ENCODE results near the gene SH3BP5L.

Gene SH3BP5L

DNA sequence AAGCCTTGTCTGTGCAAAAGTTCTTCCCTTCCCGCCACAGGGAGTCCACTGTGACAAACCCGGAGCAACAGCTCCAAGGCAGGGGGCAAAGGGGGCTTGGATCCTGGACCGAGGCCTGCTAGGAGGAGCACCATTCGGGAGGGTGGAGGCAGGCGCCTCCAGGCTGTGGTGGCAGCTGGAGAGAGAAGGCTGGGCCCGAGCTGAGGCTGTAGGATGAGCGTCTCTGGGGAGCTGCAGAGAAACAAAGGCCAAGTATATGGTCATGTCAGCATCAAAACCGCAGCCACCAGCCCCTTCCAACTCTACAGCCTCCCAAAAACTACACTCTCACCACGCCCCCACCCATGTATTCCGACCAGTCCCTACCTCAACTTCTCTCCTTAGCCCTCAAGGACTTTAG lies 579 bp downstream of the SH3BP5L start:
- no peak for DNase-seq

DNA sequence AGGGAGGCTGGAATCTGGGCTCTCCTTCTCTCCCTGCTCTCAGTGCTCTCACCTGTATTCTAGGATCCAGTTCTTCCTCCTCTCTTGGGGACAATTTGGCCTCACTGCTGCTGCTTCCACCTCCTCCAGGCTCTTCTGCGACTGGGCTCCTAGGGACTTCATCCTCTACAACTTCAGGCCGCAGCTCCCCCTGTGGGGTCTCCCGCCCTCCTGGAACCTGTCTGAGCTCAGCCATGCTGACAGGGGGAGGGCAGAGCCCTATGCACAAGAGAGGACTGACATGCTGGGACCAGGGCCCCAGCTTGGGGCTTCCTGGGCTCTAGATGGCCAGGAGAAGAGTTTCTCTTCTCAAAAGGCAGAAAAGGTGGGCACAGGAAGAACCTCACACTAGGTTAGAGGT lies 1.0 kb downstream of the SH3BP5L start:
- no peak for DNase-seq

DNA sequence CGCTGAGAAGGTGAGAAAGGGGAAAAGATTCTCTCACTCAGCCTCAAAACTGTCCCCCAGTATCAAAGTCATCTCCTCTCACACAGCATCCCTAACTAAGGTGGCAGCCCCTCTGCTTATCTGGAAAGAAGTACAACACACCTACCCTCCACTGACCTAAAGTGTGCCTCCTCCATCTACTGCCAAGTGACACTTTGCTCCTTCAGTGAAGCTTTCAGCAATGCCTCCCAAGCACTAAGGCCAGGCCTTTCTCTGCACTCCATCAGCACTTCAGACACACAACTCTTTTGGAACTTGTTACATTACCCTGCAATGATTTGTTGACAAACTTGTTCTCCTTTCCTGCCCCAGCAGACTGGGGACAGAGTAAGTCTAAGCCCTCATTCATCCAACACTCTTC lies 1.4 kb downstream of the SH3BP5L start:
- no peak for DNase-seq

DNA sequence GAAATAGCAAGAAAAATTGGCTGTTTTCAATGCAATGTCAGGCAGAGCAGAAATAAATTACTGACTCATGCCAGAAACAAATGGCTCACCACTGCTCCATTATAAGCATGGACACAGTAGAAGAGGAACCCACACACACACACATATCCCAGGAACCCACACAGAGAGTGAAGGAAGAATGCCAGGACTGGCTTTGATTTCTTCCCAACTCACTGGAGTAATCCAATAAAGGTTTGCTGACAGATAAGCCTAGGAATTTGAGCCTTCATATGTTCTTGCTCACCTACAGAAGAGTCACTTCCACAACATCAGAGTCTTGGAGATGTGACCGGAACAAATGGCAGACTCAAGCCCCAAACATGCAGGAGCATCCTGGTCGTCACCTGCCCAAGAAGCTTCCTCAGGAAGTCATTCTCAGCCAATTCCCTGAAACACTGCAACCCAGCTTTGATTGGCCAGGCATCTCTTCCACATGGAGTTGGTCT lies 2.2 kb downstream of the SH3BP5L start:
- no peak for DNase-seq

DNA sequence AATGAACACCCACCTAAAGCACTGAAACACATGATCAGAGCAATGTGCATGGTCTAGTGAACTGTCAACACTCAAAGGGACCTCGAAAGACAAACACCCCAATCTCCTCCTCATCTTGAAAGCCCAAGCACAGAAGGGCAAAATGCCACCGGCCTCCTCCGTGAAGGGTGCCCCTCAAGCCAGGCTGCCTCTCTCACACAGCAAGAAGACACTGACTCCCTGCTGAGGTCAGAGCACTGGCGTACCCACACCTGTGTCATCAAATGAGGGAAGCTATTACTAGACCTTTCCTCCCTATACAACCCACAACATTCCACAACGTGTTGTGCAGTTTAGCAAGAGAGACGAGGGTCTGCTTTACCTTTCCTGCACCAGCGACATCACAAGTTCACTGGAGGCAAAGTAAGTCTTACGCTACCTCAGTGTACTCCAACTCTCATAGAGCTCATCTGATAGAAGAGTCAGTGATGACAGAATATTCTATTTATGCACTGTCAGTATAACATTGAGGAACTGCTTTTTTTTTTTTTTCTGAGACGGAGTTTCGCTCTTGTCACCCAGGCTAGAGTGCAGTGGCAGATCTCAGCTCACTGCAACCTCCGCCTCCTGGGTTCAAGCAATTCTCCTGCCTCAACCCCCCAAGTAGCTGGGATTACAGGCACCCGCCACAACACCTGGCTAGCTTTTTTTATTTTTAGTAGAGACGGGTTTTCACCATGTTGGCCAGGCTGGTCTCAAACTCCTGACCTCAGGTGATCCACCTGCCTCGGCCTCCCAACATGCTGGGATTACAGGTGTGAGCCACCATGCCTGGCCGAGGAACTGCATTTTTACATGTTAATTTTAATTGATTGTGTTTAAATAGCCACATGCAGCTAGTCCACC lies 3.3 kb downstream of the SH3BP5L start:
- DNase-seq = no peak

DNA sequence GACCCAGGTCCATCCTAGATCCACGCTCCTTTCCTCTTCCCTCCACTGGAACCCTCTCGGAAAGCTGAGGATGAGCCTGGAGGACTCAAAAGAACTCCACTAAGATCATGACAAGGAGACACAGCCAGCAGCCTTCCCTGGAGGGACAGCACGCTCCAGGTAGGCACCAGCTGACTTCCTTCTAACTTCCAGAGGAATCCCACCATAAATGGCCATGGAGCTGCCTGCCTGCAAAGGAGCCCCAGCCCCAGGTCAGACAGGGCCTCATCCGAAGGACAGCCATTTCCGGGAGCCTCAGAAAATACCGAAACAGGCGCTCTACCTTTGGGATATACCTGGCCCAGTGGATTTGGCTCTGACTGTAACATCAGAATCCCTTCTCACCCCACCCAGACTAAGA lies 4.1 kb downstream of the SH3BP5L start:
- DNase-seq = no peak

DNA sequence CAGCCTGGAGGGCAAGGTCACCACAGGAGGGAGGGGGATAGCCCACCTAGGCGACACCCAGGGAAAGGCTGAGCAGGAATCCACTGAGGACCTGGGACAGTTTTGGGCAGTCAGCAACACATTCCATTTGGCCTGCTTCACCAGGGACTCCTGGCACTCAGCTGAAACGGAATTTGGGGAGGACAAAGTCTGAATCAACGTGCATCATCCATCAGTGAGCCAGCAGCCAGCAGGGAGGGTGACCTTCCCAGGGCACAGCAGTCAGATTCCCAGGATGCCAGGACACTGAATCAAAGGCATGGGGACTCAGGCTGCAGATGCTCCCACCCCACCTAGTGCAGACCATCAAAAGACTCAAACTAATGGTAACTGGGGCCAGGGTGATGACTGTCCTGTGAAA lies 4.6 kb downstream of the SH3BP5L start:
- DNase-seq = no peak

DNA sequence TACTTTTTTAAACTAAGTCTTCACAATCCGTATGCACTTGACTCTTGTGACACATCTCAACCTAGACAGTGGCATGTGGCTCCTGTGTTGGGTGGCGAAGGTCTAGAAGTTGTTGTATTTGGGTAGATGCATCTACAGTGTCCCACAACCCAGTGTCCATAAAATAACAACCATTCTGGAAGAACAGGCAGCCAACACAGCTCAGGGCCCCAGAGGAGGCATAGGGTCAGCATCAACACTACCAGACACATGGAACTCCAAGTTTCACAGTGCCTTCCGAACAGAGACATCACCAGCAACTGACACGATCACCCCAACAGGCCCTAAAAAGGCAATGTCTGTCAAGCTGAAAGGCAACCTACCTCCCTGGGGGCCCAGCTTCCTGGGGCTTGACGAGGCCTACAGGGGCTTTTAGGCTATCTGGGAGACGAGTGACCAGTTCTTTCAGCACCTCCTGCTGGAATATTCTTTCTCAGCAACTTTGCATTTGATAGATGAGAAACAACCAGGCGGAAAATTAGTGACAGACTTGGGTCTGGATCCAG lies 5.6 kb downstream of the SH3BP5L start:
- DNase-seq = no peak

DNA sequence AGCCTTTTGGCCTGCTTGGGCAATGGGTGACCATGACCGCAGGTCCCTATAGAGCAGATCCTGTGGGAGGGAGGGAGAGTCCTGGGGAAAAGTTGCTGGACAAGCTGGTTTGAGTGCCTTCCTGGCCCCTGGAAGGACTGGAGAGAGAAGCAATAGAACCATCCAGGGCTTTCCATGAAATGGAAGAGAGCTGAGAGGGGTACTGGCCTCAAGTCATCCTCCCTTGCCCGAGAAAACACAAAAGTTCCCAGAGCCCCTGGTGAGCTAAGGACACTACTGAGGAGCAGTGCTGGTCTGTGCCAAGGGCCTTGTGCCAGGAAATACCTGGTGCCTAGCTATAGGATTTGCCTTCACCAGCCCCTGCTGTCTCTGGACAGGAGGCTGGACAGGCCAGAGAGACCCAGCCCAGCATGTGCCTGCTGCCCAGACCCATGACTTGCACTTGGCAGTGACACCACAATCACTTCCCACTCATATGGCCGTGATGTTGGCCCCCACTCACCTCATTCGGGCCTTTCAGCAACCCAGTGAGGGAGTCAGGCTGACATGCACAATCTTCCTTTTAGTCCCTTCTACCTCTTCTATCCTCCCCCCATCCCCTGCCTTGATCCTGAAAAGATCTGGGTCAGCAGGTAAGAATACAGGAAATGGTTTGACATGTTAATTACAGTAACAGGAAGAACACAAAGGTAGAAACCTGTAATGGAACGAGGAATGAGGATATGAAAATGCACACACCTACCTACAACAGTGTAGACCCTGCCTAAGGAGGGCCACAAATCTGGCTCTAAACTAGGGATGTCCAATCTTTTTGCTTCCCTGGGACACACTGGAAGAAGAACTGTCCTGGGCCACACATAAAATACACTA lies 7.0 kb downstream of the SH3BP5L start:
- no peak for DNase-seq

DNA sequence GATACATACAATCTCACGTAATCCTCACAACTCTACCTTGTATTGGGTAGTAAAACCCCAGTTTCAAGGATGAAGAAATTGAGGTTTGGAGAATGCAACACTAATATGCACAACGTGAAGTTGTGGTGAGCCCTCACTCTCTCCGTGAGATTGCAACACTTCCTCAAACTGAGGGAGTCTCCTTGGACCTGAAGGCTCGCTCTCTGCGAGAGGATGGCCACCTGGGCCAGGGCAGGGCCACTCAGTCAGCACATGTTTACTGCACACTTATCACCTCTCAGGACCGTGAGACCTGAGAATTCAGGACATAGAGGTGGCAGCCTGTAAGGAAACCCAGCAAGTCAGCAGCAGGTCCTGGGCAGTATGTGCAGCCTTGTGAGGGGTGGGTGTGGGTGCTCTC lies 8.7 kb downstream of the SH3BP5L start:
- DNase-seq = no peak

DNA sequence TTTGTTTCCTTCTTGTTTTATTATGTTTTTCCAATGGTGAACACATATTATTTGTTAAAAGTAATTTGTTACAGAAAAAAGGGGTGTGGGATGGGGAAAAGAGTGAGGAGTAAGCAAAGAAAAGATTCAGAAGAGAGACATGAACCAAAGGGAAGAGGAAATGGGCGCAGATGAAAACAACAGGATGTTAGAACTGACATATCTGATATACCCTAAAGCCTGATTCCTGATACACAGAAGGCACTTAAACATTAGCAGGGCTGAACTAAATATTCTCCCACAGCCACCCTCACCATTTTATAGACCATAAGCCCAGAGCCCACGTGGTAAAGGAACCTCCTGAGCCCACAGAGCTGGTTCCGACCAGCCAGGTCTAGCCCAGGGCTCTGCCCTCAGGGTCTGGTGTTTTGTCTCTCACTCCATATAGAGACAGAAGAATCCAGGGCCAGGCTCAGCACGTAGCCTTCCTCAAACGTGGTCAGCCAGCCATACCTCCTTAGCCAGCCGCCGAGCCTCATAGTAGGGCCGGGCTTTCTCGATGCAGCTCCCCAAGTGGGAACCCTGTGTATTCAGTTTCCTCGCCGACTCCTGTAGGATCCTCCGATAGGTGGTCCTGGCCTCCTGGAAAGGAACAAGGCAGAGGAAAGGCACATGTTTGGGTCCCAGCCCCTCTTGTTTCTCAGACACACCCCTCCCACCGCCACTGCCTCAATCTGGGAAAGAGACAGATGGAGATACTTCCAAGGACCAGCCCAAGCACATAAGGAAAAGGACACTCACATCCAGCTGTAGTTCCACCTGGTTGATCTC lies 9.5 kb downstream of the SH3BP5L start:
- no peak for DNase-seq

DNA sequence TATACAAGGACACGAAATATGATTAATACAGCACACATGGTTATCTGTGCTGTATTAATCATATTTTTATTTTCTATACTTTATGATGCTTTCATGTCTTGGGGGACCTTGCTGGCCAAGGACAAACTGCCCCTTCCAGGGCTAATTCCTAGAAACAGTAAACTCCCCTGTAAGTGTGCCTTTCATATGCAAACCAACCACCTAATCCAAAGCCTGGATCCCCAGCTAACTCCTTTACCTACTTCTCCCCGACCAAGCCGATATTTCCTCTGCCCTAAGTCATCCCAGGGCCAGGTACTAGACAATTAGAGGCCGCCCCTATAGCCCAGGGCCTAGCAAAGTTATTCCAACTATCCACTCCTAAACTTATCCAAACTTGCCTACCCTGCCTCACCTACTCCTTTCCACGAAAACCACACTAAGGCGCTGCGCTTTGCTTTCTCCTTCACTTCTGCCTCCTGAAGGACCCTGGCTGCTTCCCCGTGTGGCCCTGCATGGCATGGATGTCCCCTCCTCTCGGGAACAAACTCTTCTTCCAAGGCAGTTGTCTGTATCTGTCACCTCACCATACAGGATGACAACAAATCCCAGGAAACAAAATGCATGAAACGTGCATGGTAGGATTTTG lies 10.2 kb downstream of the SH3BP5L start:
- no peak for DNase-seq

DNA sequence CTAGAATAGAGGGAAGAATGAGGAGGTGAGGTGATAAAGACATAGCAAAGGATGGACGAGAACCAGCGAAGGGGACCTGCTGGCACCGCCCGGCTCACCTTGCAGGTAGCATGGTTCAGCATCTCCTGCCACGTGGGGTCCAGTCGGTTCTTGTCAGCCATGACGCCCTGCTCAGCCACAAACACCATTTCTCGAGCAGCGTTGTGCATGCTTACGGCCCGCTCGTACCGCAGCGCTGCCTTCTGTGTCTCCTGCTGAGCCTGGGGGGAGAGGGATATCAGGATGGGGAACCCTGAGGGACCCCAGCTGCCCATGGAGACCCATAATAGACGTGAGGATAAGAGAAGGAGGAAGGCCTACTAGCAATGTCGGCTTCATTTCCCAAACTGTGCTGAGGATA lies 11.4 kb downstream of the SH3BP5L start:
- no peak for DNase-seq

DNA sequence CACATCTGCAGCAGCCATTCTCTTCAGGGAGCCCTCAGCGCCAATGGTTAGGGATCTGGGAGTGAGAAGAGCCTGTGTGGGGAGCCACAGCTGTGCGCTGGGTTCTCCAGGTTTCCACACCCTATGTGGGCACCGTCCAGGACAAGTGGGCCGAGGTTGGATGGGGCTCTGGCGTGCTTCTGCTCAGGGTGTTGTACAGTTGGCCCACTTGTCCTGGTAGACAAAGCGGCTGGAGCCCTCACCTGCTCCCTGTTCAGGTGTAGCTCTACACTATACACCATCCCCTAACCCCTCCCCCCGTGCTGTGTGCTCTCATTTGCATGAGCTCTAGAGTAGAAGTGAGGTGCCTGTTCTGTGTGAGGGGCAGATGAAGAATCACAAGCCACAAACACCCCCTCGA lies 12.2 kb downstream of the SH3BP5L start:
- no peak for DNase-seq

DNA sequence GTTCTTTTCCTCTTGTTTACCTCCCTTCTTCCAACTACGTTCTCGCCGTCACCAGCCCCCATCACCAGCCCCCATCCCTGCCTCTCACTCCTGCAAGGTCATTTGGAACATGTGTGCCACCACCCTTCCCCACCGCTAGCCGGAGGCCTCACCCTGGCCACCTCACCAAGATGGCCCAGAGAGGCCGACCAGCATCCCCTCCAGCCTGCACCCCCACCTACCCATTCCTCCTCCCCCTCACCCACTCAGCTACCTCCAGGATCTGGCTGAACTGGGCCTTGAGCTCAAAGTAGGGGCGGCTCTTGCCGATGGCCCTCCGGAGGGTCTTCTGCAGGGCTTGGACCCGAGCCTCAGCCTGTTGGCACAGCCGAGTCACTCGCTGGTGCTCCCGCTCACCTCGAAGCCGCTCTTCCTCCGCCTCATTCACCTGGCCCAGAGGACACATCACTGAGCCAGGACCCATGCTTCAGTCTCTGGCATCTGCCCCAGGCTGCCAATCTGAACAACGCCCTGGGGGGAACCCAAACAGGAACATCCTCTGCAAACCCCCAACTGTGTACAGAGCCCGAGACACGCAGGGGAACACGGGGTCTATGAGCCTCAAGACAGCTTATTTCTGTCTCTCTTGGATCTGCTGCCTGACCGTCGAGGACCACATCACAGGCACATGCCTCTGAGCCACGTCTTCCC lies 12.8 kb downstream of the SH3BP5L start:
- DNase-seq = no peak

DNA sequence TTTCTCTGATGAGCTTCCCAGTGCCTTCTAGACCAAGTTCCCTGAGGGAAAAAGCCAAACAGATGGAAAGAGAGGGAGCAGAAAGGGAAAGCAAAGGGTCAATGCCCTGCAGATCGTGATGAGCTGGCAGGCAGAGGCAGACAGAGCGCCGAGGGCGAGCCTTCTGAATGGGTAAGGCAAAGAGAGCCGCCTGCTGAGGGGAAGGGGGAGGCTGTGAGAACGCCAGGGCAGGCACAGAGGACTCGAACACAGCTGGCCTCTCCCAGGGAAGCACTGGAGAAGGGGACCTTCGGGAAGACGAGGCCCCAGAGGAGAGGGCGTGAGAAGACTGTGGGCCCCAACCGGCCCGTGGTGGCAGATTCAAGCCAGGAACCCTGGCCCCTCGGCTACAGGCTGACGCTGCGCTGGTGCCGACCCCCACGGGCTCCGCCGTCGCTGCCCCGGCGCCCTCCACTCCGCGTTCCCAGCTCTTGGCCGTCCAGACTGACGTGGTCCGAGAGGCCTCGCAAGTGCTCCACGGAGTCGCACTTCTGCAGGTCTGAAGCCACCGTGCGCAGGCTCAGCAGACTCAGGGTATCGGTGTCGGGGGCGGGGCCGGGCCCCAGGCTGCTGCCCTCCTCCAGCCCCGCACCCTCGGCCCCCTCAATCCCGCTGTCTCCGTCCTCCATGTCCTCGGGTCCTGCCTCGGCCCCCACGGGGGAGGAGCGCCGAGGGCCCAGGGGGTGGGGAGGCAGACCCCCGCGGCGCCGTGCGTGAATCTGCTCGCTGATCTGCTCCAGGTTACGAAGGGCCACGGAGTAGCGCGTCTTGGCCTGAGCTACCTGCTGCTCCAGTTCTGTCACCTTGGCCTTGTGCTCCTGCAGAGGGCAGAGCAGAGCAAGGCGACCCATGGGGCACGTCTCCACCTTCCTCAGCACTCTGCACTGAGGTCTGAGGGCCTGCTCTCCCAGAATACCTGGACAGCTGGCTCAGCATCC lies 13.9 kb downstream of the SH3BP5L start:
- no peak for DNase-seq

DNA sequence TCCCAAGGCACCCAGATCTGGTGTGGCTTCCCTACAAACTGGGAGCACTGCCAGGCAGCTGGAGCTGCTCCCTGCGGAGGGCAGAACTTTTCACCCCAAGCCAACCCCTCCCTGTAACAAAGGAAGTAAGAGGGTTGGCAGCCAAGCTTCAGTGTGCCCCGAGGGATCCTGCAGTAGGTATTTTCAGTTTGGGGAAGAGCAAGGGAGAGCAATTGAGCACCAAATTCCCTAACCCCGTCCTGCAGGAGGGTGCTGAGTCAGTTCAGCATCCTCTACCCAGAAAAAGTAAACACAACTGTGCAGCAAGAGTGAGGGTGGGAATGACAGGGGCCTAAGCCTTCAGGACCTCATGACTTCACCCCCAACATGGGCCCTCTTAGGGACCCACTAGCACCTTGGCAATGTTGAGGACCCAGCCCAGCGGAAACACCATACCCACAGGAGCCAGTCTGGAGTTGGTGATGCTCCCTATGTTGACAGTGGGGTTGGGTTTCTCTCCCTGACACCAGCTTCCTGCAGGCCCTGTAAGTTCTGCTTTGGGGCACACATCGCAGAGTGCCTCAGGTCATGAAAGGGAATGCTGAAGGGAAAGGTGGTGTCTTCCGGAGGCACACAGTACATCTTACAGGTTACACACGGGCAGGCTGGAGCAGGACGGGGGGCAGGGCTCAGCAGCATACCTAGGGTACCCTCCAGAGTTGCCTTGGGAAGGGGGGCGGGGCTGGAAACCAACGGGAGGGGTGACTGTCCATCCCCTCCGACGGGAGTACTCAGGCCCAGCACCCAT lies 14.8 kb downstream of the SH3BP5L start:
- no peak for DNase-seq

DNA sequence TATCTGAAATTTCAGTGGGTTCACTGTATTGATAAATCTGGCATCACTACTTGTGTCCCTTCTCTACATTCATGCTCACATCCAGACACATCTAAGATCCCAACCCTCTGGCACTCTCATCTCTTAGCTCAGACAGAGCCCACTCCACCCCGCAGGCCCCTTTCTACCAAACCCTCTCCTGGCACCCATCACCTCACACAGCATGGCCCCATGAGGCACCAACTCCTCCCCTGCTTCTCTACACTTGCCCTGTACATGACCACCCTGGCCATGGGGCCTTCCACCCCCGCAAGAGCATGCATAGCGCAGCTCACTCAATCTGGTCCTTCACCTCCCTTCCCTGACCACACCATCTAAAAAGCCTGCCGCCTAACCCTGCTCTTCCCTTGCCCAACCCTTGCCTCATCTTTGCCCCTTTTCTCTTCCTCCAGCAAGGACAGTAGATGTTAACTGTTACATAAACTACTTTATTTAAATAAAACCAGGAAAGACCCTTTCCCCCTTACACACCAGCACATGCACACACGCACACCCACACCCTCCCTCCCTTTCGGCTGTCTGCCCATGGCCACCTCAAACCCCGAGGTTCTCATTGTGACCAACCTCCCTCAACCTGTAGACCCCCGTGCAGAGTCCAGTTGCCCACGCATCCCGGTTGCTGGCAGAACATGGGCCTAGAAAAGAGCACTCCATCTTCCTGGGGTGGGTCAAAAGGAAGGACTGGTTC lies 15.6 kb downstream of the SH3BP5L start:
- no peak for DNase-seq

DNA sequence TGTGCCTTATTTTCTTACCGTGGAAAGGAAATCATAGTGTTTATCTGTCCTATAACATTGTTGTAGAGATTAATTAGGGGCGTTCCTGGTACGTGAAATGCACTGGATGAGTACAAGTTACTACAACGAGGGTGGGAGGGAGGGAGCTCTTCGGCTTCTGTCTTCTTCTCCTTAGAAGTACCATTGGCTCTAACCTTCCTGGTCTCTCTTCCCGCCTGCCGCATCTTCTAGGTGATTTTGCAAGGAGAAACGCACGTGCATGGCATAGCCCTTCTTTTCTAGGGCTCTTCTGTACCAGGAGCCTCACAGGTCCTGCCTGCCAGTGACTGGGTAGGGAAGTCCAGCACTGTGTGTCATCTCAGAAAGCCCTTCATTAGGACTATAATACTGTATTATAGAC lies 16.8 kb downstream of the SH3BP5L start:
- no peak for DNase-seq
